Ascending aorta (tissue), 2 donors: ENCODE data around the gene COL11A1. TPM values are rescaled to one million over a fixed set of nuclear protein-coding genes. Genes with fewer than 3 reads are reported as not detected.

ENCODE experiments used
- DNase-seq, 2 donors: peaks; one replicate each; pipeline ENCODE4 v3.0.0-alpha.2; 2019; ENCODE audit warnings: low spot score in 2 of 2
- H3K27ac ChIP-seq, 2 donors: fragments of 200-600 bp; sonication (generic); one replicate each; pipeline ENCODE4 v1.5.1; 2016 to 2017; ENCODE audit warnings: mild to moderate bottlenecking in 1 of 2
- H3K27me3 ChIP-seq: fragments of 200-600 bp; sonication (generic); one replicate; pipeline ENCODE4 v1.5.1; 2017
- H3K36me3 ChIP-seq, 2 donors: fragments of 200-600 bp; sonication (generic); one replicate each; pipeline ENCODE4 v1.5.1; 2016
- H3K4me1 ChIP-seq, 2 donors: fragments of 200-600 bp; sonication (generic); one replicate each; pipeline ENCODE4 v1.5.1; 2016 to 2017; ENCODE audit warnings: mild to moderate bottlenecking in 1 of 2
- H3K4me3 ChIP-seq, 2 donors: fragments of 200-600 bp; sonication (generic); one replicate each; pipeline ENCODE4 v1.5.1; 2016 to 2017; ENCODE audit warnings: mild to moderate bottlenecking in 1 of 2
- H3K9me3 ChIP-seq, 2 donors: fragments of 200-600 bp; sonication (generic); one replicate each; pipeline ENCODE4 v1.5.1; 2016
- CTCF ChIP-seq, 3 experiments: fragments of 200-600 bp in 2 of 3; fragments of 450-650 bp in 1 of 3; sonication (generic) in 2 of 3; IDR thresholded peaks; one replicate each; pipeline ENCODE4 v1.5.1; 2016 to 2019; ENCODE audit warnings: antibody characterized with exemption in 3 of 3, mild to moderate bottlenecking in 1 of 3, moderate library complexity in 1 of 3
- intact Hi-C: fragments of 100-400 bp; cut with DNase I; formaldehyde crosslinking; loops from one replicate; pipeline ENCODE4 v1.15.1; 2023
- total RNA-seq: library from RNA; depleted of rRNA; stranded (reverse); fragments of >200 nt; gene quantifications from one replicate; pipeline ENCODE4 v1.1.0, GENCODE V29; 2016

The COL11A1 gene
- total RNA-seq, 1 donor from 2014 or later = not detected

- no peak for DNase-seq
- no peaks in the 10 kb centered on the region for H3K4me1 ChIP-seq
- intact Hi-C loops = no loop called here
Observed at GRCh38 chr1:103120981-103121380, 12.7 kb upstream of the COL11A1 start.

GRCh38 chr1:103112546-103112945 is 4.2 kb upstream of the COL11A1 start:
- Histone ChIP-seq H3K27ac (no peak overlapping the region), H3K27me3 (no peaks in the 10 kb centered on the region), H3K4me1 (peaks cover 0 to 2% of the 10 kb centered on the region in 2 donors), H3K9me3 (no peaks in the 10 kb centered on the region), H3K36me3 (no peaks in the 10 kb centered on the region), H3K4me3 (no peak overlapping the region)
- TF ChIP-seq CTCF (IDR thresholded peaks at IDR 0.05) = no peak
- DNase-seq = no peak
- intact Hi-C loops = no loop called here

More at GRCh38 chr1:103120981-103121380, 12.7 kb upstream of the COL11A1 start:
- H3K36me3 ChIP-seq = no peaks in the 10 kb centered on the region
- no peak overlapping the region for H3K27ac ChIP-seq
- no peak overlapping the region for H3K4me3 ChIP-seq
- H3K27me3 ChIP-seq = no peaks in the 10 kb centered on the region
- no peaks in the 10 kb centered on the region for H3K9me3 ChIP-seq
- TF ChIP-seq CTCF (IDR thresholded peaks at IDR 0.05) = no peak

DNA sequence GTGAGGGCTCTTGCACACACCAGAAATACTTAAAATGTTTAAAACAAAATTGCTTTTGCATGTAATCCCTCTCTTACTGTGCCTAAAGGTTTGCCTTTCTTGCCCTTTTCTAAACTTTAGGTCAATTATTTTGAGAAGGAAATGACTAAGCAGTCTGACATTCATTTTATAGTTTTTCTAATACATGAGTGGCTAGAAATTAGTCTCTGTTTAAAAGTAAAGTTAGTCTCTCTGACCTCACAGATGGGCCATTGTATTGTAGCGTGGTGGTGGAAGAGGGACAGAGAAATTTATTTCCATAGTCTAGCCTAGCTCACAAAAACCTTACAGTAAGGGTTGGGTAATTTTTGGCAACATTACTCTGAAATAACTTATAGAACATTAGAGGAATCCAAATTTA is 3.6 kb upstream of the COL11A1 start:
- DNase-seq = no peak
- TF ChIP-seq CTCF (IDR thresholded peaks at IDR 0.05) = no peak
- H3K4me3 ChIP-seq = no peak overlapping the region
- peaks cover 0 to 2% of the 10 kb centered on the region in 2 donors for H3K4me1 ChIP-seq
- no peaks in the 10 kb centered on the region for H3K9me3 ChIP-seq
- H3K36me3 ChIP-seq = no peaks in the 10 kb centered on the region
- intact Hi-C loops = no loop called here
- no peak overlapping the region for H3K27ac ChIP-seq
- H3K27me3 ChIP-seq = no peaks in the 10 kb centered on the region

DNA sequence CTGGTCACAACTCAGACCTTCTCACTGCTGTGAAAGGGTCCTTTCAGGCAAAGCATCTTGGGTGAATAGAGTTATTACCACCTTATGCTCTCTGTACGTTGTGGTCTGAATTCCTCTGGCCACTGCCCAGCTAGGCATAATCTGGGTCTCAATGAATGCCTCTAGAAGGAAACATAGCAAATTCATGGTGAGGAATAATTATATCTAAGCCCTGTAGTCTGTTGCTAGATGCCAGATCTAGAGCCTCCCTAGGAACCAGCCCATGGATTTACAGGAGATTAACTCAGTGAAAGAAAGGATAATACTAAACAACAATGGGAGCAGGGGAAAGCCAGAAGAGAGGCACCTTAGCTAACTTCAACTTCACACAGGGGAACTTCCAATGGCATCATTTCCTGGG is 2.4 kb upstream of the COL11A1 start:
- no peaks in the 10 kb centered on the region for H3K9me3 ChIP-seq
- no peaks in the 10 kb centered on the region for H3K36me3 ChIP-seq
- no peaks in the 10 kb centered on the region for H3K27me3 ChIP-seq
- no peak overlapping the region for H3K4me3 ChIP-seq
- peaks cover 0 to 2% of the 10 kb centered on the region in 2 donors for H3K4me1 ChIP-seq
- intact Hi-C loops = no loop called here
- no peak overlapping the region for H3K27ac ChIP-seq
- TF ChIP-seq CTCF (IDR thresholded peaks at IDR 0.05) = no peak
- DNase-seq = no peak

DNA sequence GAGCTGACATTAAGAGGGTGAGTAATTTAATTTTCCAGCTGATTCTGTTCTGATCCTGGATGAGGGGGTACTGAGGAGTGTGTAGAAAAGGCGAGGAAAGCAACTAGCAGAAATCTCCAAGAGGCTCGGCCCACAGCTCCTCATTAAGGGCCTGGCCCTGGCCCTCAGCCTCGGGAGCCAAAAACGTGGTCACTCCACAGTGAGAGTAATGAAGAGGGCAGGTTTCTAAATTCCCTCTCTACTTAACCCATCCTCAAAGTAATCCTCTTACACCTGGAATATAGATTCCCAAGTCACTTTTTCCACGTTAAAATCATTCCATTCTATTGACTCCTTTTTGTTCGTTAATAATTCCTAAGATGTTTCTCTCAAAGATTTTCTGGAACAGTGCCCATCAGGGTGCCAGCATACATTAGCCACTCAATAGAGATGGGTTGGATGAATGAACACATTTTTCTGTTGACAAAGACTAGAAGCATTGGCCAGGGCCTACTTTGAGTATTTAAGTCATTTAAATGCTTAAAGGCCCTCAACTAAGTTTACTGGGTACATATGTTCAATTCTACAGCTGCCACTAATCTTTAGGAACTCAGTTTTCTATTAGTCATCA is 1.1 kb upstream of the COL11A1 start:
- TF ChIP-seq CTCF (IDR thresholded peaks at IDR 0.05) = no peak
- Histone ChIP-seq H3K27ac (no peak overlapping the region), H3K27me3 (no peaks in the 10 kb centered on the region), H3K36me3 (no peaks in the 10 kb centered on the region), H3K4me3 (no peak overlapping the region), H3K9me3 (no peaks in the 10 kb centered on the region), H3K4me1 (peaks cover 0 to 2% of the 10 kb centered on the region in 2 donors)
- intact Hi-C loops = loop anchor here (5.0 kb wide), 1 partner anchor 408 kb away; no protein-coding TSS in a partner anchor
- no peak for DNase-seq
